T-helper 17 cell (primary cell): Measurements from ENCODE around the gene CADM3. TPM values are rescaled to one million over a fixed set of nuclear protein-coding genes. Genes with fewer than 3 reads are reported as not detected.

ENCODE experiments used
- ATAC-seq: fragments of 150-1000 bp; cut with Tn5 transposase; 2 replicates; pipeline ENCODE4 v1.10.0; 2021; ENCODE audit warnings: mild to moderate bottlenecking, moderate library complexity
- DNase-seq, 3 donors: peaks; one replicate each; pipeline versions ENCODE4 v3.0.0 to v3.0.0-alpha.2; 2020 to 2021
- H3K9me3 ChIP-seq: one replicate; pipeline ENCODE4 v1.7.0; 2013; ENCODE audit warnings: low read length, mild to moderate bottlenecking; ENCODE audit not compliant: control insufficient read depth, poor library complexity, severe bottlenecking
- H3K27ac Mint-ChIP-seq: one replicate; pipeline ENCODE4 v1.8.0; 2022; ENCODE audit warnings: mild to moderate bottlenecking, moderate library complexity, mixed read lengths
- H3K27me3 Mint-ChIP-seq: one replicate; pipeline ENCODE4 v1.8.0; 2022; ENCODE audit warnings: mixed read lengths
- H3K36me3 Mint-ChIP-seq: one replicate; pipeline ENCODE4 v1.8.0; 2022; ENCODE audit warnings: low read depth, mixed read lengths
- H3K4me1 Mint-ChIP-seq: one replicate; pipeline ENCODE4 v1.8.0; 2022; ENCODE audit warnings: mild to moderate bottlenecking, mixed read lengths
- H3K4me3 Mint-ChIP-seq: one replicate; pipeline ENCODE4 v1.8.0; 2022; ENCODE audit warnings: mild to moderate bottlenecking, moderate library complexity, mixed read lengths
- total RNA-seq, 4 donors: library from RNA in 2 of 4; stranded (reverse) in 2 of 4; gene quantifications; one replicate each; pipeline ENCODE4 v1.2.3 and lab custom pipeline; 2022 to 2026

Gene CADM3
- total RNA-seq, 2 donors from 2014 or later, result not detected

GRCh38 chr1:159222075-159222865 is 50.9 kb downstream of the CADM3 start:
- no peak overlapping the region for H3K27ac Mint-ChIP-seq
- no peaks in the 10 kb centered on the region for H3K4me1 Mint-ChIP-seq
- peaks cover 74% of the 10 kb centered on the region for H3K27me3 Mint-ChIP-seq
- no peaks in the 10 kb centered on the region for H3K9me3 ChIP-seq
- no peak overlapping the region for H3K4me3 Mint-ChIP-seq
- DNase-seq, result no peak
- peaks cover 2% of the 10 kb centered on the region for H3K36me3 Mint-ChIP-seq
- no peak for ATAC-seq

- peaks cover 2% of the 10 kb centered on the region for H3K36me3 Mint-ChIP-seq
- no peak overlapping the region for H3K27ac Mint-ChIP-seq
- no peak for ATAC-seq
- no peaks in the 10 kb centered on the region for H3K4me1 Mint-ChIP-seq
- DNase-seq, result no peak
- no peaks in the 10 kb centered on the region for H3K9me3 ChIP-seq
- no peak overlapping the region for H3K4me3 Mint-ChIP-seq
- H3K27me3 Mint-ChIP-seq, result peaks cover 74% of the 10 kb centered on the region
Observed at GRCh38 chr1:159223004-159223403, 51.6 kb downstream of the CADM3 start.

- H3K4me3 Mint-ChIP-seq, result no peak overlapping the region
- no peak overlapping the region for H3K27ac Mint-ChIP-seq
- DNase-seq (no peak), ATAC-seq (no peak)
- no peaks in the 10 kb centered on the region for H3K36me3 Mint-ChIP-seq
- H3K27me3 Mint-ChIP-seq, result peaks cover 70% of the 10 kb centered on the region
- no peaks in the 10 kb centered on the region for H3K4me1 Mint-ChIP-seq
- no peaks in the 10 kb centered on the region for H3K9me3 ChIP-seq
Observed at GRCh38 chr1:159228554-159228953, 57.1 kb downstream of the CADM3 start.

GRCh38 chr1:159229260-159229885 is 58.0 kb downstream of the CADM3 start:
- Mint-ChIP-seq H3K27ac (no peak overlapping the region), H3K27me3 (peaks cover 62% of the 10 kb centered on the region), H3K36me3 (no peaks in the 10 kb centered on the region), H3K4me3 (no peak overlapping the region), H3K4me1 (no peaks in the 10 kb centered on the region)
- ATAC-seq (no peak), DNase-seq (no peak)
- no peaks in the 10 kb centered on the region for H3K9me3 ChIP-seq

- no peak overlapping the region for H3K27ac Mint-ChIP-seq
- no peaks in the 10 kb centered on the region for H3K4me1 Mint-ChIP-seq
- H3K4me3 Mint-ChIP-seq, result no peak overlapping the region
- no peak for DNase-seq
- peaks cover 56% of the 10 kb centered on the region for H3K27me3 Mint-ChIP-seq
- ATAC-seq, result no peak
- no peaks in the 10 kb centered on the region for H3K9me3 ChIP-seq
- no peaks in the 10 kb centered on the region for H3K36me3 Mint-ChIP-seq
Observed at GRCh38 chr1:159229896-159230295, 58.5 kb downstream of the CADM3 start.

DNA sequence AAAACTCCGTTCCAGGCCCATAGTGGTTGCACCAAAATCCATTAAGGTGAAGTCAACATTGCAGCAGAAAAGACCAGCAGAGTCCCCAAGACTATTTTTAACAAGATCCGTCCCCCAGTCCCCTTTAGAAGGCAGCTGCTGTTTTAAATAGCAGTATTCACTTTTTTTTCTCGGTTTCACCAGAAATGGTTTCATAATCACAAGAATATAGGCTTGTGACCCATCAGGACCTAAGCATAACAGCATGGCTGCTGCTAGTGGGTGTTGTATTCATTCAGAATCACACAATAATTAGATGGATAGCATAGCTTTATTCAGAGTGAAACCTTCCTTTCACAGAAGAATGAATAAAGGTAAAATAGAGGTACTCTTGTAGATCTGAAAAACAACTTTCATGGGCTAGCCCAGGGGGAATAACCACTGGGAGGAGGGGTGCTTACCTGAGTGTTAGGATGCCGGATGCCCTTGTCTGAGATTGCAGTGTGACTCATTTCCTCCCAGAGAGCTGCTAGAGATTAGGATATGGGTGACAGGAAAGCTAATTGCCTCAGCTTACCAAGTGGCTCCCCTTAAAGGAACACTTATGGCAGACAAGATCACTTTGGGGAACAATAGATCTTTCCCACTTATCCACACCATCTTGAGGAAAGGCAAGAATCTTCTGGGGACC is 68.3 kb downstream of the CADM3 start:
- ATAC-seq (no peak), DNase-seq (no peak)
- Mint-ChIP-seq H3K4me3 (no peak overlapping the region), H3K36me3 (no peaks in the 10 kb centered on the region), H3K27ac (no peak overlapping the region), H3K27me3 (peaks cover 6% of the 10 kb centered on the region), H3K4me1 (no peaks in the 10 kb centered on the region)
- no peaks in the 10 kb centered on the region for H3K9me3 ChIP-seq

GRCh38 chr1:159247266-159247665 is 75.9 kb downstream of the CADM3 start:
- H3K4me3 Mint-ChIP-seq, result no peak overlapping the region
- H3K27me3 Mint-ChIP-seq, result peaks cover 37% of the 10 kb centered on the region
- ATAC-seq (no peak), DNase-seq (no peak)
- H3K36me3 Mint-ChIP-seq, result no peaks in the 10 kb centered on the region
- H3K9me3 ChIP-seq, result peaks cover 3% of the 10 kb centered on the region
- no peaks in the 10 kb centered on the region for H3K4me1 Mint-ChIP-seq
- H3K27ac Mint-ChIP-seq, result no peak overlapping the region

GRCh38 chr1:159248311-159248710 is 76.9 kb downstream of the CADM3 start:
- Mint-ChIP-seq H3K27me3 (peaks cover 45% of the 10 kb centered on the region), H3K4me3 (no peak overlapping the region), H3K36me3 (no peaks in the 10 kb centered on the region), H3K4me1 (no peaks in the 10 kb centered on the region), H3K27ac (no peak overlapping the region)
- ATAC-seq, result no peak
- no peak for DNase-seq
- peaks cover 3% of the 10 kb centered on the region for H3K9me3 ChIP-seq

GRCh38 chr1:159250638-159251216 is 79.3 kb downstream of the CADM3 start:
- Mint-ChIP-seq H3K4me1 (no peaks in the 10 kb centered on the region), H3K36me3 (no peaks in the 10 kb centered on the region), H3K27ac (no peak overlapping the region), H3K27me3 (peaks cover 45% of the 10 kb centered on the region), H3K4me3 (no peak overlapping the region)
- H3K9me3 ChIP-seq, result peaks cover 3% of the 10 kb centered on the region
- ATAC-seq (no peak), DNase-seq (no peak)

Other genes with a start within 250 kb of the CADM3 start
- 10 to 100 TPM; 42.1 to 48.1 TPM for gene PYHIN1, start 240.1 kb upstream of the CADM3 start, total RNA-seq
- gene IFI16, start 161.7 kb upstream of the CADM3 start, total RNA-seq, result 10 to 100 TPM; 68.0 to 82.8 TPM
- 1 to 10 TPM; 3.4 to 6.0 TPM for gene AIM2, start 94.8 kb upstream of the CADM3 start, total RNA-seq
- gene ACKR1, start 33.3 kb downstream of the CADM3 start, total RNA-seq, result not detected
- gene FCER1A, start 130.7 kb downstream of the CADM3 start, total RNA-seq, result 1 to 10 TPM; 4.1 to 5.9 TPM